Adipose tissue (tissue), 3 donors: ENCODE data around the gene CXCL14. TPM values are rescaled to one million over a fixed set of nuclear protein-coding genes. Genes with fewer than 3 reads are reported as not detected.

ENCODE experiments used
- H3K27ac ChIP-seq: one replicate; pipeline ENCODE4 v1.5.1; 2013; ENCODE audit warnings: low read depth, low read length
- WGBS, 3 donors: extraction: QIAGEN DNeasy Blood & Tissue Kit; methylation state at CpG; one replicate each; pipeline ENCODE4 v1.1.7; 2013; 5-methylcytosine and 5-hydroxymethylcytosine counted together
- polyA plus RNA-seq, 3 donors: library from polyadenylated mRNA; stranded (reverse); fragments of 200-250 nt; gene quantifications; one replicate each; pipeline ENCODE4 v1.2.3, GENCODE V29; 2013
- donor health status: healthy with polysubstance abuse.
- donor health status: Bipolar disorder and iron deficiency.
- donor health status: healthy.

Gene CXCL14
- polyA plus RNA-seq, 3 donors = 3.8 to 156 (median 69.2) TPM

GRCh38 chr5:135574493-135574892, 4.3 kb downstream of the CXCL14 start:
- 88 to 91% (median 91%) methylated on average over 10 of the region's 10 CpGs for WGBS, 3 donors
- H3K27ac ChIP-seq = no peak overlapping the region

- H3K27ac ChIP-seq = no peak overlapping the region
- 74 to 80% (median 75%) methylated on average over 9 of the region's 9 CpGs for WGBS, 3 donors
Measured at GRCh38 chr5:135571902-135572301, 6.9 kb downstream of the CXCL14 start.

DNA sequence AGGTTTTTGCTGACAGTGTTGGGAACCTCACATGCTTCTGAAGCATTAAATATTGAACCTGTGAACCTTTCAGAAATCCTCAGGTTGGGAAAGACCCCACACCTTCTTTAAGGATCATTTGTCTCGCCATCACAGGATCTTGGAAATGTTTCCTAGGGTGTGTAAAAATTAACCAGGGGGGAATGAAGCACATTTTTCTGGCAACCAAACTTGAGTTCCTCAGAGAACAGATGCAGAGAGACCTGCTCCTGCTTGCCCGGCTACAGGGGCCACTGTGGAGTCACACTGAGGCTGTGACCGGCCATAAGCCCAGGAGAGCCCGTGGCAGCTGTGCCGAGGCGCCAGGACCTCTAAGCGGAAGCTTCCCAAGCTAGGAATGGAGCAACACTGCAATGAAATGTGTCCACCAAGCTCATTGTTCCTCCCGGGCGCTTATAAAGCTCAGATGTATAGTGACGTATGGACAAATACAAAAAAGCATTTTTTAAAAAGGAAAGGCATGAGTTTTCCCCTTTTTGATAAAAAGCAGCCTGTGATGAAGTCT, 7.7 kb downstream of the CXCL14 start:
- 42 to 79% (median 75%) methylated on average over 10 of the region's 10 CpGs for WGBS, 3 donors
- H3K27ac ChIP-seq = no peak overlapping the region

DNA sequence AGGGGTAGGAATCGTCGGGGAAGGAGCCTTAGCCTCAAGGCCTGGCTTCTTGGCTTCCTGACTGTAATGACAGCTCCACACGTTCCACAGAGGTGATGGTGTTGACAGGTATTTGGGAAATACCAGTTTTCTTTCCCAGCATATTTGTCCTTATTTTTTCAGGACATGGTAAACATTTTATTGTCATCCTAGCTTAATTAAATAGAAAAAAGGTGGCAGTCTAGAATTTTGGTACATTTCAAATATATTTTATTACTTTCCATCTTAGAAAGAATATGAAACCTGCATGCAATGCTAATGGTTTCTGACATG, 8.4 kb downstream of the CXCL14 start:
- H3K27ac ChIP-seq = no peak overlapping the region
- 20 to 37% (median 34%) methylated on average over 3 of the region's 3 CpGs for WGBS, 3 donors

GRCh38 chr5:135569755-135570452, 8.9 kb downstream of the CXCL14 start:
- H3K27ac ChIP-seq = no peak overlapping the region

DNA sequence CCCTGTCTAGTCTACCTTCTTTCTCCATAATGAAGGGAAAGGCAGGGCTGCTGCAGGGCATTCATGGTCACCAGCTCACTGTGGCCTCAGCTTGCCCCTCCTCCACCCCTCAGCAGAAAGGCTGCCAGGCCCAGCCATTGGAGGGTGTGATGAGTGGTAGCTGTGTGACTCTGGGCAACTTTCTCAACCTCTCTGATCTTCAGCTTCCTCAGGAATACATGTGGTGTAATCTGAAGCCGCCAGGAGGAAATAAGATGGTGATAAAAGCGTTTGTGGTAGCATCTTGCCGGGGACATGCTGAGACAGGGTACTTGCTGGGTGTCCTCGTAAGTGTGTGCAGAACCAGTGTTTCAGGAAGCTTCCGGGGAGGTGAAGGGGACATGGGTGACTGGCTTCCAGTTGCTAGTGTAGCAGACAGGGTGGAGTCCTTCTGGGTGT, 9.8 kb downstream of the CXCL14 start:
- 62 to 77% (median 76%) methylated on average over 5 of the region's 5 CpGs for WGBS, 3 donors
- no peak overlapping the region for H3K27ac ChIP-seq

More at GRCh38 chr5:135569755-135570452, 8.9 kb downstream of the CXCL14 start:
- WGBS, 3 donors = 46 to 55% (median 51%) methylated on average over 10 of the region's 10 CpGs

DNA sequence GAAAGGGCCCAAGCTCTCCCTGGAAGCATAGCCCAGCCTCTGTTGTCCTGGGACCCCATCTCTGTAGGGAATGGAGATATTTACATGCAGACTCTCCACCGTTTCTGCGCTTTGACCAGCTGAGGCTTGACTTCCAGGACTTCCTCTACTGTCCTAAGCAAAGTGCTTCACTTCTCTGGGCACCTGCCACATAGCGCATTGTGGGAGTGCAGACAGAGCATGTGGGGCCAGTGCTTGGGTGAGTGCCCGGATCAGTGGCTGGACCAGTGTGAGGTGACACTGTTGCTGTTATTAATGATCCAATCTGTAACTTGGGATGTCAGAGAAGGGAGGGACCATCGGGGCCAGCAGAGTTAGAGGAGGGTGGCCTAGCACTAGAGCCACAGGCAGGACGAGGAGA, 10.5 kb downstream of the CXCL14 start:
- H3K27ac ChIP-seq = no peak overlapping the region
- 65 to 80% (median 71%) methylated on average over 6 of the region's 6 CpGs for WGBS, 3 donors

- H3K27ac ChIP-seq = no peak overlapping the region
- WGBS, 3 donors = 66 to 88% (median 77%) methylated on average over 4 of the region's 4 CpGs
Measured at GRCh38 chr5:135567661-135568060, 11.1 kb downstream of the CXCL14 start.

DNA sequence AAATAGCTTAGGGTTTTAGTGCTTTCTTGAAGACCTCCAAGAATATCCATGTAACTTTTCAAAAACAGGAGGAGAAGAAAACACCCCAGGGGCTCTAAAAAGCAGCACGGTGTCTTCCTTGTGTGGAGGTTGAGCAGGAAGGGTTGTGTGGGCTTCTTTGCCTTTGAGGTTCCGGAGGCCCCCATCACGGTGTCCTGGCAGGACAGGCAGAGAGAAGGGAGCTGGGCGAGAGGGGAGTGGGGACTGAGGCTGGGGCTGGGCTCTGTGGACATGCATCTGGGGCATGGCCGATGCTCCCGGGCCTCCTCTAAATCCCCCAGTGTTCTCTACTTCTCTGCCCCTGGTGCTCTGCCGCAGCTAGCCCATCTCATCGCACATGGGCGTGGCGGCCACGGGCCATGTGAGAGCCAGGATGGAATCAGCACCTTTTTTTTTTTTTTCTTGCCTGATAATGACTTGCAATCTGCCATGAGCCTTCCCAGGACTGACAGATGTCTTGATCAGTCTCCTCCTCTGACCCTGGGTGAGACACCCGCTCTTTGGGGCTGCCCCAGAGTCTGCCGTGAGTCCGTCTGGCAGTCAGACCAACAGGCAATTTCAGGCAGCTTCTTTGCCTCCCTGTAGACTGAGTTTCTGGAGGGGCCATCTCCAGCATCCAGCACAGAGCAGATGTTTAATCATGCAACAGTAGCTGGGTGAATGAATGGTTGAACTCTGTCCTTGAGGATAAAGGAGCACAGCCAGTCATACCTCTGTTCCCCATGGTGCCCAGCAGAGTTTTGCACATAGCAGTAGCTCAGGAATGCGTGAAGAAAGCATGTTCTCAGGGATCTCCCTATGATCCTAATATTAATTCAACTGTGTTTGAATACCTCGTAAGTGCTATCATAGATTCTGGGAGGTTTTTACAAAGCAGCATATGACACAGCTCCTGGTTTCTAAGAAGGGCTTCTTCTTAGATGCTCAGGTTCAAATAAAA, 12.1 kb downstream of the CXCL14 start:
- WGBS, 3 donors = 76 to 86% (median 83%) methylated on average over 16 of the region's 16 CpGs
- no peak overlapping the region for H3K27ac ChIP-seq

DNA sequence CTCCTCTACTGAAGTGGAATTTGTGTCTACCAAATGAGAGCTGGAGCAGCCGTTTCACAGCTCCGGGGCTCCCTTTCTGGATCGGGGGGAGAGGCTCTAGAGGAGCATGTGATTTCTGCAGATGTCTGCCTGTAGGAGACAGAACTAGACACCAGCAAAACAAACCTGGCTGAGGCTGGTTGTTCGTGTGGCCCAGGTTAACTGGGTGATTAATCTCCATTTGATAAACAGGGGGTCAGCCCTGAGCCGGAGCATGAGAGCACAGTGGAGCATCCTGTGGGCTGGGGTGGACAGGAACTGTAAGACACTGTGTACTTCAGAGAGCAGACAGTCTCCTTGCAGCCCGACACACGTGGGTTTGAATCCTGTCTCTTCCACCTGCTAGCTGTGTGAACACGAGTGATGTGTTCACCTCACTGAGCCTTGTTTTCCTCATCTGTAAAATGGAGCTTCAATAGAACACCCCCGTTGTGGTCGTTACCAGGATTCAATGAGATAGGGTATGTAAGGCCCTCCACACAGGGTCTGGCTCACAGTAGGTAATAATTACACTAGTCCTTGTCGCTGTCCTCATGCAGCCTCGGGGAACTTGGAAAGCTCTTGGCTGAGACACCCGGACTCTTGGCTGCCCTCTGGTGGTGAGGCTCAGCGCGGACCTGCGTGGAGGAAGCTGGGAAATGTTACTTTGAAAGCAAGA, 12.9 kb downstream of the CXCL14 start:
- 23 to 32% (median 24%) methylated on average over 16 of the region's 16 CpGs for WGBS, 3 donors
- no peak overlapping the region for H3K27ac ChIP-seq

DNA sequence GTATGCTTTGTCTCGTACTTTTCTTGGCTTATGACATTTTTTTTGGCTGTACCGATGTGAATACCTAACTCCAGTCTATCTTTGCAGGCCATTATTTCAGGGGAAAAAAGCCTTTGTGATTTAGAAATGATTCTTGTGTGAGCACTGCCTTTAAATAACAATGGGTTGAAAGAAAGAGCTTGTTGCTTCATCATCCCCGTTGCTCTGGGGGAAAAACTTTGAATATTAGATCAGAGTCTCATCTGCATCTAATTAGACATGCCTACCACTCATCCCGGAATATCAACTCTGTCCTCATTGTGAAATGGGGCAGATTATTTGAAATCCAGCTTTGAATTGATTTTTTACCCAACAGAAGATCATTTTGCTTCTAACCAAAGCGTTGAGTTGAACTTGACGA, 13.5 kb downstream of the CXCL14 start:
- 70 to 75% (median 74%) methylated on average over 6 of the region's 6 CpGs for WGBS, 3 donors
- no peak overlapping the region for H3K27ac ChIP-seq

DNA sequence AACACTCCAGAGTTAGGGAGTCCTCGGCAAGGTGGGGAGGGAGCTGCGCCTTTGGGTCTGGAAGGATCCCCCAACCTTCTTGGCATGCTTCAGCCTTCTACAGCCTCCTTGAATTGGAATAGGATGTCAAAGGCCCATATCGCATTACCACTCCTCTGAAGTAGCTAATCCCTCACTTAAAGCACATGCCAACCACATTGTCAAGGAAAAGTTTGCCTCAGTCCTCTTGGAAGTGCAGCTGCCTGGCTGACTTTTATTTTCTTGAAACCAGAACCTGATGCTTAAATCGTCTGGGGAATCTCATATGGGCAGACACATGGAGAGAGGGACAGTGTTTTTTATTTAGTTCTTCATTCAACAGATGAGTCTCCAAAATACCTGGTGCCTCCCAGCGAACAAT, 14.5 kb downstream of the CXCL14 start:
- H3K27ac ChIP-seq = no peak overlapping the region

DNA sequence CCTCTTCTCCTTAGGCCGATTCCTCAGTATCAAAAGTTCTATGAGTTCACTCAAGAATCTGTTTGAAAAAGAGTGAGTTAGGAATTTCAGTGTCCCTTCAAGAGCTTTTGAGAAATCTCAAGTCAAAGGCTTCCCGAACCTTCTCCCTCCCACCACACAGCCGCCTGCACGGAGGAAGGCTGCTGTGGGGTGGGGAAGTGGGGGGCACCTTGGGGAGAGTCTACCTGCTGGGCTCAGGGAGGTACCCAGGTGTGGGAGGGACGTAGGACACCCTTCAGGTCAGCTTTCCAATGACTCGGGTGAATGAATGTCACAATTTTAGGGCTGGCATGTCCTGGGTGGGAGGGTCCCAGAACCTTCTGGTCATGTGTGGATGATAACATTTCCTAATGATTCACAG, 17.5 kb downstream of the CXCL14 start:
- WGBS, 3 donors = 81 to 90% (median 86%) methylated on average over 6 of the region's 6 CpGs
- H3K27ac ChIP-seq = no peak overlapping the region

More for the DNA sequence above, 14.5 kb downstream of the CXCL14 start:
- WGBS, 3 donors = 79 to 86% (median 84%) methylated on average over 5 of the region's 5 CpGs

DNA sequence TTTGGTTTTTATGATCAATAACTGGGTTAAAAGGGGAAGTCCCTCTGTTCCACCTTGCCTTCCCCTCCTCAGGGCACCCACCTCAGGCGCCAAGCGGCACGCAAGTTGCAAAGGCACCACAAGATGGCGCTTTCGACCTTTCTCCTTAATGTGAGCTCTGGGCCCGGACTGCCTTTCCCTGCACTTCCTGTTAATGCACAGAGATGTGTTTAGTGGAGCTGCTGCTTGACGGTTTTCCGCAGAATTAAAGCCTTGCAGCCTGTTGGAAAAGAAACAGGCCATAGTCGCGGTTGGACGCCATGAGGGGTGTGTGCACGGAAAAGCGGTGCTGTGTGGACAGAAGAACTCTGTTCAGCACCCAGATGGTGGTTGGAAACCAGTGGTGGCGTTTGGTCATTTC, 17.9 kb downstream of the CXCL14 start:
- WGBS, 3 donors = 11 to 17% (median 13%) methylated on average over 14 of the region's 14 CpGs

DNA sequence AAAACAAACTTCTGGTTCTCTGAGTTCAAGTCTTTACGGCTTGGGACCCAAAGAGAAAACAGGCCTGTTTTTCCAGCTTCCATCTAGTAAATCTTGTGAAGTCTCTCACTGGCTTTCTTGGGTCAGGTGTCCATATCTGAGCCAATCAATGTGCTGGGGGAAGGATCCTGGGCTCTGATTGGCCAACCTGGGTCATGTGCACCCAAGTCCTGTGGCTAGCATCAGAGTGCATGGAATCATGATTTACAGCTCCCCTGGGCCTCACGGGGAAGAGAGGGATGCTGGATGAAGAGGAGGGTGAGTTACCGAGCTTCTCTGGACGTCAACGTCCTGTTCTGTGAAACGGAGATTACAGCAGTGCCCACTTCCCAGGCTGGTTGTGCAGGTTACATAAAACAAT, 19.4 kb downstream of the CXCL14 start:
- 38 to 51% (median 39%) methylated on average over 6 of the region's 6 CpGs for WGBS, 3 donors
- no peak overlapping the region for H3K27ac ChIP-seq

More for the DNA sequence above, 17.9 kb downstream of the CXCL14 start:
- no peak overlapping the region for H3K27ac ChIP-seq

DNA sequence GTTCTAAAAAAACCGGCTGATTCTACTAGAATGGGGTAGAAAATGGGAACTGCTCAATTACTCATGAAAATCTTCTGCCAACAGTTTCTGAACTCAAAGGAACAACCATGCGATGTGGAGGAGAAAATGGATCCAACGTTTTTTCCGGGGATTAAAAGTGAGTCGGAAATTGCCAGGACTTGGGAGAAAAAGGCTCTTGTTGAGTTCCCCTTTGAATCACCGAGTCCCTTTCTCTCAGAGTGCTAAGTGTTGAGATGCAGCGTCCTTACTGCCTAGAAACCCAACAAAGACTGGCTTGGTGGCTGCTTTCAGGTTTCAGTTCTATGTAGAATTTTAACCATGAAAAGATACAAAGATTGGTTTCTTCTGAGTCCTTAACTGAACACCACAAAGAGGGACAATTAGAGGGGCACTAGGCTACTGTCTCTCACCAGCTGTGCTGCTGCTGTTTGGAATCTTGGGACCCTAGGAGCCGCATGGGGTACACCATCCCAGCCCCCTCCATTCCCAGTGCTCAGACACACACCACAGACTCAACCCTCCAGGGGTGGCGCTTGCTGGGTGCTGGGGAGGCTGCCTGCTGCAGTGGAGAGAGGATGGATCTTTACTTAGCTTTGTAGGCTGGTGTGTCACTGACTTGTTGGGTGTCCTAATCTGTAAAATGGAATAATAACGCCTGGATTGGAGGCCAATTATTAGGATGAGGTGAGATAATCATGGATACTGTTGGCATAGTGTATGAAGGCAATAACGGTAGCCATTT, 21.5 kb downstream of the CXCL14 start:
- 63 to 77% (median 76%) methylated on average over 11 of the region's 11 CpGs for WGBS, 3 donors
- H3K27ac ChIP-seq = no peak overlapping the region

DNA sequence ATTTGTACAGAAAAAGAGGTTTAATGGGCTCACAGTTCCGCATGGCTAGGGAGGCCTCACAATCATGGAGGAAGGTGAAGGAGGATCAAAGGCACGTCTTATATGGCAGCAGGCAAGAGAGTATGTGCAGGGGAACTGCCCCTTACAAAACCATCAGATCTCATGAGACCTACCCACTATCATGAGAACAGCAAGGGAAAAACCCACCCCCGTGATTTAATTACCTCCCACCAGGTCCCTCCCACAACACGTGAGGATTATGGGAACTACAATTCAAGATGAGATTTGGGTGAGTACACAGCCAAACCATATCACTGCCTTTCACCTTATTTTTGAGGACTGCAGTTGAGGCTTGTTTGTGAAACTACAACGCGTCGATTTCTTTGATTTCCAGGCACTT, 22.2 kb downstream of the CXCL14 start:
- no peak overlapping the region for H3K27ac ChIP-seq
- 65 to 81% (median 72%) methylated on average over 7 of the region's 7 CpGs for WGBS, 3 donors

GRCh38 chr5:135555530-135555929, 23.3 kb downstream of the CXCL14 start:
- no peak overlapping the region for H3K27ac ChIP-seq
- WGBS, 3 donors = 73 to 88% (median 81%) methylated on average over 2 of the region's 2 CpGs
